GM04504 (cell line): ENCODE measurements around the gene MAP2K1.
"Not testable (repeated sequence)": the region's sequence is repeated elsewhere in the genome, so short reads cannot be mapped to it uniquely, and the experiment has no call there.

Experiments used
- DNase-seq: peaks from one replicate; pipeline ENCODE4 v3.0.0-alpha.2; 2012; ENCODE audit warnings: low read depth

The MAP2K1 gene

DNA sequence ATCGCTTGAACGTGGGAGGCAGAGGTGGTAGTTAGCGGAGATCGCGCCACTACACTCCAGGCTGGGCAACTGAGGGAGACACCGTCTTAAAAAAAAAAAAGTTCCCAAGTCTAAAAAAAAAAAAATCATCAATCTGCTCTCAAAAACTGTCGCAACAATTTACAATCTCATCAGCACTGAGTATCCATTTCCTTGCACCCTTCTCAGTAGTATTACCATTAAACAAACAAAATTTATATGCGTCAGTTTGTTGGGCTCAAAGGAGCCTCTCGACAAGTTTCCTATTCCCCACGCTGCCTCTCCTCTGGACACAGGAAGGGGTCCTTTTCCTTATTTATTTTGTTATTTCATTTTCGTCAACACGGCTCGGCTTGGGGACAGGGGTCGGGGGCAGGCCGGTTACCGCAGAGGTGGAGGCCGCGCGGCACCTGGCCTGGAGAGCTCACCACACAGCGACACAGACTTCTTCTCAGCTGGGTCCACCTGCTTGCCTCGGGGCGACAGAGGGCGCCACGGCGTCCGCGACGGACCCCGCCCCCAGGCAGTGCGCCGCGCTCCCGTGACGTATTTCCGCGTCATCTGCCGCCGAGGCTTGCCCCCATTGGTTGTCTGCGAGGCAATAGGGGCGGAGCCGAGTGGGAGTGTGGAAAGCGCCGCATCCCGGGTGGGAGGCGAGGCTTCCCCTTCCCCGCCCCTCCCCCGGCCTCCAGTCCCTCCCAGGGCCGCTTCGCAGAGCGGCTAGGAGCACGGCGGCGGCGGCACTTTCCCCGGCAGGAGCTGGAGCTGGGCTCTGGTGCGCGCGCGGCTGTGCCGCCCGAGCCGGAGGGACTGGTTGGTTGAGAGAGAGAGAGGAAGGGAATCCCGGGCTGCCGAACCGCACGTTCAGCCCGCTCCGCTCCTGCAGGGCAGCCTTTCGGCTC, at the start of gene MAP2K1:
TSS of gene MAP2K1 (plus strand) at position 709 of the 920 bp plus-strand sequence. CDS start 436 bp downstream, outside the sequence.
- DNase-seq, result peak; percentile 93

DNA sequence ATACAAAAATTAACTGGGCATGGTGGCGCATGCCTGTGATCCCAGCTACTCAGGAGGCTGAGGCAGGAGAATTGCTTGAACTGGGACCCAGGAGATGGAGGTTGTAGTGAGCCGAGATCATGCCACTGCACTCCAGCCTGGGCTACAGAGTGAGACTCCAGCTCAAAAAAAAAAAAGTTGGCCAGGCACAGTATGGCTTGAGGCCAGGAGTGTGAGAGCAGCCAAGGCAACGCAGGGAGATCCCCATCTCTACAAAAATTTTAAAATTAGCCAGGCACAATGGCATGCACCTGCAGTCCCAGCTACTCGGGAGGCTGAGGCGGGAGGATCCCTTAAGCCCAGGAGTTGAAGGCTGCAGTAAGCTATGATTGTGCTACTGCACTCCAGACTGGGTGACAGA, 38.2 kb upstream of the MAP2K1 start:
- not testable (repeated sequence) for DNase-seq

DNA sequence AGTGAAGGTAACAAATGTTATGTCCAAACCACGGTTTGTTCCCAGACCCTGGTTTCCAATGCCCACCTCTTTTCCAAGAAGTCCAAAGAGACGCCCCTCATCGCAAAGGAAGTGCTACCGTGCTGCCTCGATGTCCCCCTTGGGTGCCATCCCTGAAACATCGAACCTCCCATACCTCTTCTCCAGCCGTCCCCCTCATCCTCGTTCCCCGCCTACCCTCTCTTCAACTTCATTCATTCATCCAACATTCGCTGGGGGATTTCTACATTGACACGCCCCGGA, 30.7 kb upstream of the MAP2K1 start:
- DNase-seq, result no peak

DNA sequence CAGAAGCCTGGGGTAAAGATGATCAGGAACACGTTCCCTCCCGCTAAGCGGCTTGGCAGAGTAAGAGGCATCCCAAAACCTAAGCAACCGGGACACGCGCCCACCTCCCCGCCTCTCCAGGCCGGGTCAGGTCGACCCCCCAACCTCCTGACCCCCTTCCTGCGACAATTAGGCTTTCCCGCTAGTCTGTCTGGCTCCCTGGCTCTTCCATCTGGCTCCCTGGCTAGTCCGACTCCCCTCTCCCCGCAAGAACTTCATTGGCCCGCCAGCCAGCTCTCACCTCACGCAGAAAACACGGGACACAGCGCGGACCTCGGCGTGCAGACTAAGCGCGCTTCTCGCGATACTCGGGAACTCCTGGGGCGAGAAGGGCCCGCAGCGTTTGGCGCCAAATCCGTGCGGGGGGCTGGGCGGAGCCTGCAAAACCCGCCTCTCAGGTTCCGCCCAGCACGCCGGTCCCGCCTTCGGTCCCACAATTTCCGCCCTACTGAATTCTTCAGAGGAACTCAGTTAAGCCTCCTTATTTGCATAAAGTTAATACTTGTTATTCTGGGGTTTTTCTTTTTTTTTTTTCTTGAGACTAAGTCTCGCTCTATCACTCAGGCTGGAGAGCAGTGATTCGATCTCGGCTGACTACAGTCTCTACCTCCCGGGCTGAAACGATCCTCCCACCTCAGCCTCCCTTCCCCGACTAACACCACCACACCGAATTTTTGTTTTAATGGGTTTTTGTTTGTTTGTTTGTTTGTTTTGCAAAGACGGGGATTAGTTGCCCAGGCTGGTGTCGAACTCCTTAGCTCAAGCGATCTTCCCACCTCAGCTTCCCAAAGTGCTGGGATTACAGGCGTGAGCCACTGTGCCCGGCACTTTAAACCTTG, 30.1 kb upstream of the MAP2K1 start, which contains the start of gene TIPIN:
TSS of gene TIPIN (minus strand) at position 327 of the 878 bp plus-strand sequence. CDS start 3,738 bp downstream, outside the sequence.
- DNase-seq, result peak; percentile 87

DNA sequence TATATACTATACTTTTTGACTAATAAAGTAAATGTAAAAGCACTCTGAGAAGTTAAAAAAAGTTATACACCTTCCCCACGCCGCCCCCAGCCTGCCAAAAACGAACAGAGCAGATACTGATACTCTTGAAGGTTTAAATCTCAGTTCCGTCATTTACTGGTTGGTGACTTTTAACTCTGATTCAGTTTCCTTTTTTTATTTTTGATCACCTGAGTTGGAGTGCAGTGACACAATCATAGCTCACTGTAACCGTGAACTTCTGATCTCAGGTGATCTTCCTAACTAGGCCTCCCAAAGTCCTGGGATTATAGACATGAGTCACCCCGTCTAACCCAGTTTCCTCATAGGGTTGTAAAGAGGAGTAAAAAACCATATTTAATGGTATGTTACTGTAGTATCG, 27.0 kb upstream of the MAP2K1 start:
- no peak for DNase-seq

DNA sequence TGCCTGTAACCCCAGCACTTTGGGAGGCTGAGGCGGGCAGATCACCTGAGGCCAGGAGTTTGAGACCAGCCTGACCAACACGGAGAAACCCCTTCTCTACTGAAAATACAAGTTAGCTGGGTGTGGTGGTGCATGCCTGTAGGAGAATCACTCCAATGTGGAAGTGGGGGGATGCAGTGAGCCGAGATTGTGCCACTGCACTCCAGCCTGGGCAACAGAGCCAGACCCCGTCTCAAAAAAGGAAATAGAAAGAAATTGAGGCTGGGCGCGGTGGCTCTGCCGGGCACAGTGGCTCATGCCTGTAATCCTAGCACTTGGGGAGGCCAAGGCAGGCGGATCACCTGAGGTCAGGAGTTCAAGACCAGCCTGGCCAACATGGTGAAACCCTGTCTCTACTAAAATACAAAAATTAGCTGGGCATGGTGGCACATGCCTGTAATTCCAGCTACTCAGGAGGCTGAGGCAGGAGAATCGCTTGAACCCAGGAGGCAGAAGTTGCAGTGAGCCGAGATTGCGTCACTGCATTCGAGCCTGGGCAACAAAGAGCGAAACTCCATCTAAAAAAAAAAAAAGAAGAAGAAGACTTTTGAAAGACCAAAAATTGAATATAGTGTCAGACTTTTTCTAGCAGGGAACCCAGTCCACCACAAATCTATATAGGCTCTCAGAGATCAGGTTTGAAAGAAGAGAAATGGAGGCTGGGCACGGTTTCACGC, 24.8 kb upstream of the MAP2K1 start:
- not testable (repeated sequence) for DNase-seq

DNA sequence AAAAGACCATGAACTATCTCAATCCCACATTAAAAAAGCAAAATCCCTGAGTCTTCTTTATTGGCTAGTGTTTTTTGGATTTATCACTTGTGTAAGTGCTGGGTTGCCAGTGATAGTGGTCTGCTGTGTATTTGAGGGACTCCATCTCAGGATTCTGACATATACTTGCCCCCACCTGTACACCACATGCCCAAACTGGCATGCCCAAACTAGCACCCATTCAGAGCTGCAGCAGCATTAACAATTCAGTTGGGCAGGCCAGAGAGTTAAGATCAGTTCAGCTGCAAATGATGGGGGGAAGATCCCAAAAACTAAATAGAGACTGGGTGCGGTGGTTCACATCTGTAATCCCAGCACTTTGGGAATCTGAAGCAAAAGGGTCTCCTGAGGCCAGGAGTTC, 23.9 kb upstream of the MAP2K1 start:
- DNase-seq, result no peak

DNA sequence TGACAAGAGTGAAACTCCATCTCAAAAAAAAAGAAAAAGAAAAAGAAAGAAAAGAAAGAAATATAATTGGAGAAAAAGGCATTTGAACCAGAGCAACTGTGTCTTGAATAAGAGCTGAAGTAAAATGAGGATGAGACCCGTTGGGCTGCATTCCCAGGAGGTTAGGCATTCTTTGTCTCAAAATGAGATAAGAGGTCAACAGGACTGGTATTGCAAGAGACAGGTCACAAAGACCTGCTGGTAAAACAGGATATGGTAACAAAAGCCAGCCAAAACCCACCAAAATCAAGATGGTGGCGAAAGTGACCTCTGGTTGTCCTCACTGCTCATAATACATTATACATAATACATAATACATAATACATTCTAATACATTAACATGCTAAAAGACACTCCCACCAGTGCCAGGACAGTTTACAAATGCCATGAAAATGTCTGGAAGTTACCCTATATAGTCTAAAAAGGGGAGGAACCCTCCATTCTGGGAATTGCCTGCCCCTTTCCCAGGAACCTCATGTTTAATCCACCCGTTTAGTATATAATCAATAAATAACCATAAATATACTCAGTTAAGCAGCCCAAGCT, 21.7 kb upstream of the MAP2K1 start:
- no peak for DNase-seq

DNA sequence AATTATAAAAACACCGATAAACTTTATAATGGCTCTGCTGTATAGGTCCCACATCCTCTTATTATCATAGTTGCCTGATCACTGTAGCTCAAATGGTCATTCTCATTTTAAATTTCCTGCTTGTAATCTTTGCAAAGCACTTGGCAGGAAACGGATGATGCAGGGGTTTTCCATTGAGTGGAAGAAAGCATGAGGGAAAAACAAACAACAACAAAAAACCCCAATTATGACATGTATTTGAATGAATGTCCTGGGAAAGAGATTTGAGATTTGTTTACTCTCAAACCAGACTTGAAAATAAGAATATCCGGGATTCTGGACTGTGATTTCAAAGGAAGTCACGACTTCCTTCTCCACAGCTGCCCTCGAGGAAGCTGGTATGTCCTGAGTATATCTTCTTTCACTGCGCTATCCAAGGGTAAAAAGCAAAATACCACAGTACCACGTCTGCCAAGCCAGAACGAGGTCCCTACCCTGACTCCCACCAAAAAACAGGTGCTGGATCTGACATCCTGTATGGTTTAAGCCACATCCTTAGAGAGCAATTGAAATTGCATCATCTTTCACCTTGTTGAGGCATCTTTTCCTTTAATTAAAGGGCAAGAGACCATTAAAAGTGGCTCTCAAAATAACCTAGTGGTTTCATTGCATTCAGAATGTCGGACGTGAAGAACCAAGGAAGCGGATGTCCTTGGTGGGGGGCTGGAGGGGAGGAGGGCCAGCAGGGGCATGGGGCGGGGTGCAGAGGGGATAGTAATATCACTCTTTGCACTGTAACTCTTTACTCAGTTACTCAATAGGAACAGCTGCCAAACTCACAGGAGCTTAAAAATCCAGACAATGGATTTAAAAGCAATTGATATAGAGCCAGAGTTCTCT, 16.7 kb upstream of the MAP2K1 start:
- no peak for DNase-seq

DNA sequence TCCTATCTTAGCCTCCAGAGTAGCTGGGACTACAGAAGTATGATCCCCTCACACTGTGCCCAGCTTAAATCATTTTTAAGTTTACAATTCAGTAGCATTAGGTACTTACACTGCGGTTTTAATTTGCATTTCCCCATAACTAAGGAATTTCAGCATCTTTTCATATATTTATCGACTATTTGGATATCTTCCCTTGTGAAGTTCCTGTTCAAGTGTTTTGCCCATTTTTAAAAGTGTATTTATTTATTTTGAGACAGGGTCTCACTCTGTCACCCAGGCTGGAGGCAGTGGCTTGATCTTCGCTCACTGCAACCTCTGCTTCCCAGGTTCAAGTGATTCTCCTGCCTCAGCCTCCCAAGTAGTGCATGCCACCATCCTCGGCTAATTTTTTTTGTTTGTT, 12.5 kb upstream of the MAP2K1 start:
- DNase-seq, result no peak

DNA sequence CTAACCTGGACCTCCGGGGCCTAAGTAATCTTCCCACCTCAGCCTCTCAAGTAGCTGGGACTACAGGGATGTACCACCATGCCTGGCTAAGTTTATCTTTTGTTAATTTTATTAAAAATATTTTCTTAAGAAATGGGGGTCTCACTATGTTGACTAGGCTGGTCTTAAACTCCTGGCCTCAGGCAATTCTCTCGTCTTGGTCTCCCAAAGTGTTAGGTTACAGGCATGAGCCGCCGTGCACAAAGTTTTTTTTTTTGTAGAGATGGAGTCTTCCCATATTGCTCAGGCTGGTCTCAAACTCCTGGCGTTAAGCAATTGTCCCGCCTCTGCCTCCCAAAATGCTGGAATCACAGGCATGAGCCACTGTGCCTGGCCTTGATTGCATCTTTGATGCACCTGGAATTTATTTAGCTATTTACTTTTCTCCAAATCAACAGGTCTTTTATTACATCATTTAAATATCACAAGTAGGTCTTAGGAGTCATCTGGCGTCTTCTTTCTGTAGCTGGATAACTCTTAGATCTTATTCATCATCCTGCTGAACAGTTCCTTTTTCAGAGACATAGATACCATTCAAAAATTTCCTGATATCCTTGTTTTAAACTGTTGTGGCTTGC, 7.8 kb upstream of the MAP2K1 start:
- DNase-seq, result no peak

DNA sequence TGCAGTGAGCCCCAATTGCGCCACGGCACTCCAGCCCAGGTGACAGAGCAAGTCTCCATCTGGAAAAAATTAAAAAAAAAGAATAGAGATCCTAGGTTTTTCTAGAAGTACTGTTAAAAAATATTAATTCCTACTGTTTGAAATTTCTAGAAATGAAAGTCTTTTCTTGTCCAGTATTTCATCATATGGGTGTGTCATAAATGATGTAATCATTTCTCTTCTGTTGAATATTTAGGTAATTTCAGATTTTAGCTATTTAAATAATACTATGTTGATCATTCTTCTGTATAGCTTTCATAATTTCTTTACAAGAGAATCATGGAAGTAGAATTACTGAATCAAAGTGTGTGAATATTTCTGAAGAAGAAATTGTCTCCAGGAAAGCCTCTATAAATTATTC, 5.3 kb upstream of the MAP2K1 start:
- not testable (repeated sequence) for DNase-seq

DNA sequence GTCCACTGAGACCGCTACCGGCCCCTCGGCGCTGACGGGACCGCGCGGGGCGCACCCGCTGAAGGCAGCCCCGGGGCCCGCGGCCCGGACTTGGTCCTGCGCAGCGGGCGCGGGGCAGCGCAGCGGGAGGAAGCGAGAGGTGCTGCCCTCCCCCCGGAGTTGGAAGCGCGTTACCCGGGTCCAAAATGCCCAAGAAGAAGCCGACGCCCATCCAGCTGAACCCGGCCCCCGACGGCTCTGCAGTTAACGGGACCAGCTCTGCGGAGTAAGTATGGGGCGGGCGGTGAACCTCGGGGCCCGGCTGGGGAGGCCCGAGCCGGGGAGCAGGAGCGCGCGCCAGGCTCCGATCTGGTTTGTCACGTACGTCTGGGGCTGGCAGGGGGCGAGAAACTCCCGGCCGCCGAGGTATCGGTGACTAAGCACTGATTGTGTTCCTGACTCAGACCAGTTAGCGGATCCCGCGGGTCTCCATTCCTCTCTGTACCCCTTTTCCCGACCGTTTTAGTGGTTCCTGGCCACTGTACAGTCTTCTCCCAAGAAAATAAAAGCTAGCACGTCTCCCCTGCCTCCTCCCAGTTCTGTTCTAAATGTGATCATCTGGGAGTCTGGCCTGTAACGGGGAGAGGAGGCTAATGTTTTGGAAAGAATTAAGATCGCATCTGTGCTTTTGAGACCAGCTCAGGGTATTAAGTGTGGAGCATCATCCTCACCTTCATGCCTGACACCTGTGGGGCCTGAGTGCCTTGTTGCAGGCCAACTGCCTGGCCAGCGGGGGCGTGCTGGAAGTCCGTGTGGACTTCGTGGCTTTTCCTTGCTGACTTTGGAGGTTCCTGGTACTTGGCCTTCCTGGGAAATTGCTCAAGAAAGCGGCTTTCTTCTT, 691 bp downstream of the MAP2K1 start:
- no peak for DNase-seq

DNA sequence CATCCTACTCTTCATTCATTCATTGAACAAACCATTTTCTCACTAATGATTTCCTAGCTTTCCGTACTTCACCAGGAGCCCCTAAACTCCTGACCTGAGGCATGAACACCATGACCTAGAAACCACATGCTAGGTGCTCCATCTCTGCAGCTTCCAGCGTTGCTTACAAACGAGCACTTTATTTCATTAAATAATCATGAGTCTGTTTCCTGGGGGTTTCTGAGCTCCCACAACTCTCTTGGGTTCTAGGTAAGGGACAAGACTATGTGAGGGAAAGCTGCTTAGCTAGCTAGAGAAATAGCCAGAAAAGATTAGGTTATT, 1.3 kb downstream of the MAP2K1 start:
- DNase-seq, result no peak

DNA sequence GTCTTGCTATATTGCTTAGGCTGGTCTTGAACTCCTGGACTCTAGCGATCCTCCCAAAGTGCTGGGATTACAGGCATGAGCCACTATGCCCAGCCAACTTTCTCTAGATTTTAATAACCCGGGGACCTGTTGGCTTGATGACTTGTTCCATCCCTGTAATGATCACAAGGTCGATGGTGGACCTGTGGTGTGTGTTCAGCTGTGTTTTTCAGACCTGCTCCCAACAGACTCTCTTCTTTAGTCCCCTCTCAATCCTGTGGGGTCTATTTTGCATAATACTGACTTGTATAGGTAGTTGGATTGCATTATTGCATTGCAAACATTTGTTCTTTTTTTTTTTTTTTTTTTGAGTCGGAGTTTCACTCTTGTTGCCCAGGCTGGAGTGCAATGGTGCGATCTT, 1.9 kb downstream of the MAP2K1 start:
- no peak for DNase-seq

DNA sequence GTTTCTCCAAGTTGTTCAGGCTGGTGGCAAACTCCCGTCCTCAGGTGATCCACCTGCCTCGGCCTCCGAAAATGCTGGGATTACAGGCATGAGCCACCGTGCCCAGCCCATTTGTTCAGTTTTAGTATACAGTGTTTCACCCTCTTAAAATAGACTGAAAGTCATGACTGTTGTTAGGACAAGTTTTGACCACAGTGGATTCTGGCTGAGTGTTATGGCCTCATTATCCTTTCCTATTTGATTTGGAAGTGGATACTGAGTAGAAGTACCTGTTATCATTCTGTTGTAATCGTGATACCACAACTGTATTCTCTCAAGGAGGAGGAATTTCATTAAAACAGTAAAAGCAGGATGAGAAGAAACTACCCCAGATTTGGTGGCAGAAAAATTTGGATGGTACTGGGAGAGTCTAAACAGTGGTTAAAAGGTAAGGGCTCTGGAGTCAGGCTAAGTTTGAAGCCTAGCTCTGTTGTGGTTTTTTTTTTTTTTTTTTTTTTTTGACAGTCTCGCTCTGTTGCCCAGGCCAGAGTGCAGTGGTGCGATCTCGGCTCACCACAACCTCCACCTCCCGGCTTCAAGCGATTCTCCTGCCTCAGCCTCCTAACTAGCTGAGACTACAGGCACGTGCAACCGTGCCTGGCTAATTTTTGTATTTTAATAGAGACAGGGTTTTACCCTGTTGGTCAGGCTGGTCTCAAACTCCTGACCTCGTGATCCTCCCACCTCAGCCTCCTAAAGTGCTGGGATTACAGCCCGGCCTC, 2.6 kb downstream of the MAP2K1 start:
- no peak for DNase-seq

DNA sequence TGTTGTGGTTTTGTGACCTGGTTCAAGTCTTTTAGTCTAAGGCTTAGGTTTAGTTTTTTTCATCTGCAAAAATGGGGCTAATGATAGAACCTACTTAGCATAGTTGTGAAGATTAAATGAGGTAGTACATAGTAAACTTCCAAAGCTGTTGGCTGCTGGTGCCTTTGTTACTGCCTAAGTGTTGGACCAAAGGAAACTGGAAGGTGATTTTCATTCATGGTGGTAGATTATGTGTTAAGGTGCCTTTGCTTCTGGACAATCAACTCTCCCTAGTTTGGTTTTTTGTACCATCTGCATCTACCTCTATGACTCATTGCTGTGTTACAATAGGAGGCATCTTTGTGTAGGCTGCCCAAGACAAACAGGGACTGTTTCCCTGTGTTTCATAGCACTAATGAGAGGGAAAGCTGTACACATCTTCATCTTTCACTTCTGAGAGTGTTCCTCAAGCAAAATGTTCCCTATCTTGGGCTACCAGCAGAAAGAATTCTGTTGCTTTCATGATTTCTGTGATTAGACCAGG, 3.2 kb downstream of the MAP2K1 start:
- DNase-seq, result no peak

DNA sequence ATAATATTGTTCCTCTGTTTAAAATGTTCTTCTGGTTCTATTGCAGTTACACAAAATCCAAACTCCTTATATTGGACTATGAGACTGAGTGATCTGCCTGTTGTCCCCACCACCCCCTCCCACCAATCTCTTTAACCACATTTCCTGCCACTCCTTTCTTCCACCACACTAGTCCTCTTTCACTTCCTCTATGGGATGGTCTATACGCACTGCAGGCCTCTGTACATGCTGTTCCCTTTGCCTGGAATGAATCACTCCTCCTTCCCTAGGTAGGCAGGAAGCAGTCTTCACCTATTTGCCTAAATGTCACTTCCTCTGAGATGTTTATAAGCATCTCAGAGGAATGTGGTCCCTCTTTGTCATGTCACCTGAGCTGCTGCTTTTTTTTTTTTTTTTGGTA, 4.0 kb downstream of the MAP2K1 start:
- no peak for DNase-seq

DNA sequence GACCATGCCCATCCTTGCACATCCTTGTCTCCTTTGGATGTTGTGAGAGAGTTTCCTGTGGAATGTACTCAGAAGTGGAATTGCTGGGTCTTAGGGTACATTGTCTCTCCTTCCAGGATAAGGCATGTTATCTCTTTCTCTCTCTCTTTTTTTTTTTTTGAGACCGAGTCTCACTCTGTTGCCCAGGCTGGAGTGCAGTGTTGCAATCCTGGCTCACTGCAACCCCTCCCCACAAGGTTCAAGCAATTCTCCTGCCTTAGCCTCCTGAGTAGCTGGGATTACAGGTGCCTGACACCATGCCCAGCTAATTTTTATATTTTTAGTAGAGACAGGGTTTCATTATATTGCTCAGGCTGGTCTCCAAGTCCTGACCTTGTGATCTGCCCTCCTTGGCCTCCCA, 6.3 kb downstream of the MAP2K1 start:
- DNase-seq, result not testable (repeated sequence)
